Activated CD8-positive, alpha-beta memory T cell treated with anti-CD3 and anti-CD28 coated beads, Interleukin-2, amount 50 U/mL, for 4 hours (primary cell): ENCODE measurements around the gene SDC3.
A peak's percentile ranks its signal among the peaks of the same experiment; 100 is the strongest.
"Not testable (repeated sequence)": the region's sequence is repeated elsewhere in the genome, so short reads cannot be mapped to it uniquely, and the experiment has no call there.

Experiments
- DNase-seq: peaks from one replicate; pipeline ENCODE4 v3.0.0-alpha.2; 2020

Gene SDC3

GRCh38 chr1:30908696-30909364 is at the start of gene SDC3:
Gene SDC3, minus strand, starts transcription at chr1:30908758. Its CDS starts 172 bp downstream, at chr1:30908586.
- DNase-seq, result no peak

- DNase-seq, result no peak
Observed at GRCh38 chr1:30957560-30958222, 49.1 kb upstream of the SDC3 start.

GRCh38 chr1:30955448-30956015 is 47.0 kb upstream of the SDC3 start:
- DNase-seq, result no peak

- no peak for DNase-seq
Observed at GRCh38 chr1:30953685-30954084, 45.1 kb upstream of the SDC3 start.

GRCh38 chr1:30952098-30952497 is 43.5 kb upstream of the SDC3 start:
- no peak for DNase-seq

- DNase-seq, result no peak
Observed at GRCh38 chr1:30950700-30951099, 42.1 kb upstream of the SDC3 start.

GRCh38 chr1:30950053-30950452 is 41.5 kb upstream of the SDC3 start:
- no peak for DNase-seq

- not testable (repeated sequence) for DNase-seq
Observed at GRCh38 chr1:30949487-30949838, 40.9 kb upstream of the SDC3 start.

- DNase-seq, result not testable (repeated sequence)
Observed at GRCh38 chr1:30948813-30949486, 40.4 kb upstream of the SDC3 start.

- DNase-seq, result no peak
Observed at GRCh38 chr1:30948278-30948677, 39.7 kb upstream of the SDC3 start.

- DNase-seq, result no peak
Observed at GRCh38 chr1:30947212-30947611, 38.7 kb upstream of the SDC3 start.

GRCh38 chr1:30942326-30942963 is 33.9 kb upstream of the SDC3 start:
- DNase-seq, result no peak

- DNase-seq, result no peak
Observed at GRCh38 chr1:30940541-30940940, 32.0 kb upstream of the SDC3 start.

GRCh38 chr1:30936541-30937171 is 28.1 kb upstream of the SDC3 start:
- no peak for DNase-seq

- not testable (repeated sequence) for DNase-seq
Observed at GRCh38 chr1:30935758-30936157, 27.2 kb upstream of the SDC3 start.

- DNase-seq, result no peak
Observed at GRCh38 chr1:30934613-30935012, 26.1 kb upstream of the SDC3 start.

- no peak for DNase-seq
Observed at GRCh38 chr1:30933874-30934252, 25.3 kb upstream of the SDC3 start.

- no peak for DNase-seq
Observed at GRCh38 chr1:30930631-30931173, 22.1 kb upstream of the SDC3 start.

- DNase-seq, result no peak
Observed at GRCh38 chr1:30929944-30930525, 21.5 kb upstream of the SDC3 start.

- DNase-seq, result peak; percentile 53
Observed at GRCh38 chr1:30929135-30929889, 20.8 kb upstream of the SDC3 start.

GRCh38 chr1:30928789-30929134 is 20.2 kb upstream of the SDC3 start:
- no peak for DNase-seq

GRCh38 chr1:30928171-30928570 is 19.6 kb upstream of the SDC3 start:
- no peak for DNase-seq
